HCT116 (cell line): ENCODE measurements around the gene TNRC6B. TPM values are rescaled to one million over a fixed set of nuclear protein-coding genes. Genes with fewer than 3 reads are reported as not detected.

Experiments
- ATAC-seq: fragments of 200-7000 bp; cut with Tn5 transposase; 2 replicates; pipeline ENCODE4 v1.9.1; 2020; ENCODE audit warnings: mild to moderate bottlenecking, moderate library complexity
- BruUV-seq: library from RNA; stranded (reverse); fragments of 400-500 nt; replicated peaks from 2 replicates; lab custom pipeline; 2021; lab: Mats Ljungman, UMichigan
- CTCF ChIA-PET: fragments of 300-600 bp; sonication (Branson Sonifier 250); formaldehyde crosslinking; loops from one replicate; lab custom pipeline; 2021; ENCODE audit warnings: antibody characterized with exemption; lab: Charles Lee
- POLR2A ChIA-PET: fragments of 300-600, 350-600 bp; sonication (Branson Sonifier 250); formaldehyde crosslinking; loops from one replicate; lab custom pipeline; 2021; ENCODE audit warnings: antibody characterized with exemption; lab: Charles Lee
- RAD21 ChIA-PET, 2 experiments: fragments of 300-600 bp; sonication (Branson Sonifier 250); formaldehyde crosslinking; loops; one replicate each; lab custom pipeline; 2023; ENCODE audit warnings: low total read pairs in 2 of 2; ENCODE audit not compliant: uncharacterized antibody in 2 of 2, unreplicated experiment in 2 of 2, low non-redundant PET in 1 of 2; lab: Charles Lee
- DNase-seq: peaks from one replicate; pipeline ENCODE4 v3.0.0-alpha.2; 2010; ENCODE audit warnings: low read depth, low spot score
- H2AFZ ChIP-seq: fragments of 200-600 bp; shearing (Covaris generic), sonication (generic); 2 replicates; pipeline ENCODE4 v1.6.1; 2017; ENCODE audit warnings: low read depth, mixed run types, mixed read lengths, antibody characterized with exemption, low read length; ENCODE audit not compliant: poor library complexity, severe bottlenecking
- H3K27ac ChIP-seq: 2 replicates; pipeline ENCODE4 v1.5.1; 2012; ENCODE audit warnings: low read depth, low read length
- H3K27me3 ChIP-seq: fragments of 200-600 bp; sonication (generic); 2 replicates; pipeline ENCODE4 v1.6.1; 2016; ENCODE audit warnings: mixed run types, low read length, mixed read lengths; ENCODE audit not compliant: insufficient read depth
- H3K36me3 ChIP-seq, 2 experiments: fragments of 200-500 bp in 1 of 2; fragments of 200-600 bp in 1 of 2; sonication (Bioruptor generic) in 1 of 2; sonication (generic) in 1 of 2; 2 replicates each; pipeline versions ENCODE4 v1.5.1 to v1.6.1; 2014 to 2016; ENCODE audit warnings: low read length in 2 of 2, inconsistent platforms in 1 of 2, mixed read lengths in 1 of 2, mixed run types in 1 of 2; ENCODE audit not compliant: insufficient read depth in 2 of 2, control insufficient read depth in 1 of 2
- H3K4me1 ChIP-seq, 2 experiments: fragments of 200-600 bp in 1 of 2; sonication (generic) in 1 of 2; 2 replicates each; pipeline versions ENCODE4 v1.5.1 to v1.6.1; 2012 to 2017; ENCODE audit warnings: low read length in 2 of 2, inconsistent platforms in 1 of 2, mild to moderate bottlenecking in 1 of 2, mixed read lengths in 1 of 2, mixed run types in 1 of 2, moderate library complexity in 1 of 2; ENCODE audit not compliant: insufficient read depth in 2 of 2, control insufficient read depth in 1 of 2
- H3K4me2 ChIP-seq: fragments of 200-600 bp; sonication (generic); 2 replicates; pipeline ENCODE4 v1.6.1; 2017; ENCODE audit warnings: mixed run types, low read length, mixed read lengths
- H3K4me3 ChIP-seq, 2 experiments: fragments of 200-600 bp in 1 of 2; sonication (generic) in 1 of 2; replicated peaks in 1 of 2; 2 replicates each; pipeline ENCODE4 v1.5.1; 2011 to 2016; ENCODE audit warnings: low read length in 2 of 2, control low read depth in 1 of 2, low read depth in 1 of 2, mild to moderate bottlenecking in 1 of 2, mixed read lengths in 1 of 2, mixed run types in 1 of 2
- H3K79me2 ChIP-seq: fragments of 200-600 bp; sonication (generic); 2 replicates; pipeline ENCODE4 v1.6.1; 2017; ENCODE audit warnings: mild to moderate bottlenecking, mixed run types, low read length, moderate library complexity, mixed read lengths; ENCODE audit not compliant: insufficient read depth
- H3K9ac ChIP-seq: fragments of 200-600 bp; sonication (generic); 2 replicates; pipeline ENCODE4 v1.6.1; 2016; ENCODE audit warnings: low read length, mixed read lengths
- H3K9me2 ChIP-seq: fragments of 200-600 bp; sonication (generic), shearing (Covaris generic); 2 replicates; pipeline ENCODE4 v1.6.1; 2017; ENCODE audit warnings: mixed run types, mild to moderate bottlenecking, moderate library complexity; ENCODE audit not compliant: insufficient read depth
- H3K9me3 ChIP-seq, 2 experiments: fragments of 200-500 bp in 1 of 2; fragments of 200-600 bp in 1 of 2; sonication (Bioruptor generic) in 1 of 2; sonication (generic) in 1 of 2; 2 replicates each; pipeline ENCODE4 v1.6.1; 2014 to 2017; ENCODE audit warnings: low read length in 2 of 2, mixed read lengths in 2 of 2, inconsistent platforms in 1 of 2, low read depth in 1 of 2, mild to moderate bottlenecking in 1 of 2, mixed run types in 1 of 2, moderate library complexity in 1 of 2; ENCODE audit not compliant: control insufficient read depth in 1 of 2, insufficient read depth in 1 of 2
- H4K20me1 ChIP-seq: fragments of 200-600 bp; sonication (generic), shearing (Covaris generic); 2 replicates; pipeline ENCODE4 v1.6.1; 2017; ENCODE audit warnings: mixed run types, mild to moderate bottlenecking, moderate library complexity; ENCODE audit not compliant: insufficient read depth
- CBX3 ChIP-seq: IDR thresholded peaks from 2 replicates; pipeline ENCODE4 v1.6.1; 2012; ENCODE audit warnings: low read depth
- CTCF ChIP-seq, 3 experiments: fragments of 200-600 bp in 1 of 3; sonication (generic) in 1 of 3; IDR thresholded peaks in 2 of 3; conservative IDR thresholded peaks in 1 of 3; 2 replicates each; pipeline ENCODE4 v1.5.1; 2012 to 2017; ENCODE audit warnings: low read depth in 2 of 3, low read length in 2 of 3, antibody characterized with exemption in 1 of 3, borderline replicate concordance in 1 of 3, control low read depth in 1 of 3, mild to moderate bottlenecking in 1 of 3, mixed read lengths in 1 of 3, mixed run types in 1 of 3, moderate library complexity in 1 of 3; ENCODE audit not compliant: insufficient read depth in 1 of 3
- EGR1 ChIP-seq: IDR thresholded peaks from 2 replicates; pipeline ENCODE4 v1.6.1; 2012; ENCODE audit warnings: low read depth
- JUND ChIP-seq: IDR thresholded peaks from 2 replicates; pipeline ENCODE4 v1.6.1; 2012
- MAX ChIP-seq: IDR thresholded peaks from 2 replicates; pipeline ENCODE4 v1.6.1; 2012
- POLR2AphosphoS5 ChIP-seq: IDR thresholded peaks from 2 replicates; pipeline ENCODE4 v1.6.1; 2011; ENCODE audit warnings: mild to moderate bottlenecking, low read depth, low read length, moderate library complexity
- RAD21 ChIP-seq: IDR thresholded peaks from 2 replicates; pipeline ENCODE4 v1.6.1; 2012; ENCODE audit warnings: low read depth, mild to moderate bottlenecking
- REST ChIP-seq: IDR thresholded peaks from 2 replicates; pipeline ENCODE4 v1.6.1; 2012; ENCODE audit warnings: low read depth
- SIN3A ChIP-seq: IDR thresholded peaks from 2 replicates; pipeline ENCODE4 v1.6.1; 2012; ENCODE audit warnings: low read depth
- SRF ChIP-seq: IDR thresholded peaks from 2 replicates; pipeline ENCODE4 v1.6.1; 2012; ENCODE audit warnings: low read depth
- TCF7L2 ChIP-seq: IDR thresholded peaks from 2 replicates; pipeline ENCODE4 v1.7.0; 2011; ENCODE audit warnings: borderline replicate concordance, inconsistent platforms; ENCODE audit not compliant: insufficient read depth, insufficient read length; ENCODE audit errors: extremely low read depth
- ZFX ChIP-seq: fragments of 450-650 bp; IDR thresholded peaks from 2 replicates; pipeline ENCODE4 v1.6.1; 2017
- intact Hi-C: fragments of 100-400 bp; cut with micrococcal nuclease; formaldehyde crosslinking; loops from 2 replicates; pipeline ENCODE4 v1.10.0; 2022
- total RNA-seq: library from RNA; stranded (reverse); gene quantifications from one replicate; pipeline ENCODE4 v1.2.1, GENCODE V29; 2021; ENCODE audit not compliant: unreplicated experiment
- TF ChIP-seq, protein P1 (sequence below): IDR thresholded peaks from 2 replicates; pipeline ENCODE4 v1.6.1; 2012
- TF ChIP-seq, protein P2 (sequence below): IDR thresholded peaks from 2 replicates; pipeline ENCODE4 v1.6.1; 2011; ENCODE audit warnings: mild to moderate bottlenecking, low read length, moderate library complexity; ENCODE audit not compliant: insufficient replicate concordance; ENCODE audit errors: extremely low read depth

Gene TNRC6B
- total RNA-seq, 1 experiment from 2014 or later = 29.8 TPM

- Histone ChIP-seq H3K36me3 (peaks cover 0 to 14% of the 10 kb centered on the region in 2 experiments; a peak in 2 of 4 replicates), H3K27ac (no peak overlapping the region), H4K20me1 (no peaks in the 10 kb centered on the region), H3K4me1 (peaks cover 3 to 19% of the 10 kb centered on the region in 2 experiments; a peak in 3 of 4 replicates), H3K9me2 (no peaks in the 10 kb centered on the region), H2AFZ (no peak overlapping the region), H3K9ac (no peak overlapping the region), H3K79me2 (no peaks in the 10 kb centered on the region), H3K4me2 (no peak overlapping the region), H3K27me3 (no peaks in the 10 kb centered on the region), H3K9me3 (no peaks in the 10 kb centered on the region), H3K4me3 (no peak overlapping the region)
- TF ChIP-seq CTCF (IDR thresholded peaks at IDR 0.05 in 2 of 3, conservative IDR thresholded peaks at IDR 0.05 in 1 of 3; ENCODE audit: borderline replicate concordance in 1 of 3, insufficient read depth in 1 of 3, low read depth in 2 of 3, low read length in 2 of 3) = no peak
- TF ChIP-seq, protein P1, sequence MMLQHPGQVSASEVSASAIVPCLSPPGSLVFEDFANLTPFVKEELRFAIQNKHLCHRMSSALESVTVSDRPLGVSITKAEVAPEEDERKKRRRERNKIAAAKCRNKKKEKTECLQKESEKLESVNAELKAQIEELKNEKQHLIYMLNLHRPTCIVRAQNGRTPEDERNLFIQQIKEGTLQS = no peak
- no peak for TF ChIP-seq POLR2AphosphoS5
- no peak for TF ChIP-seq MAX
- no peak for TF ChIP-seq CBX3
- TF ChIP-seq REST = no peak
- TF ChIP-seq ZFX = no peak
- no peak for TF ChIP-seq EGR1
- TF ChIP-seq, protein P2, sequence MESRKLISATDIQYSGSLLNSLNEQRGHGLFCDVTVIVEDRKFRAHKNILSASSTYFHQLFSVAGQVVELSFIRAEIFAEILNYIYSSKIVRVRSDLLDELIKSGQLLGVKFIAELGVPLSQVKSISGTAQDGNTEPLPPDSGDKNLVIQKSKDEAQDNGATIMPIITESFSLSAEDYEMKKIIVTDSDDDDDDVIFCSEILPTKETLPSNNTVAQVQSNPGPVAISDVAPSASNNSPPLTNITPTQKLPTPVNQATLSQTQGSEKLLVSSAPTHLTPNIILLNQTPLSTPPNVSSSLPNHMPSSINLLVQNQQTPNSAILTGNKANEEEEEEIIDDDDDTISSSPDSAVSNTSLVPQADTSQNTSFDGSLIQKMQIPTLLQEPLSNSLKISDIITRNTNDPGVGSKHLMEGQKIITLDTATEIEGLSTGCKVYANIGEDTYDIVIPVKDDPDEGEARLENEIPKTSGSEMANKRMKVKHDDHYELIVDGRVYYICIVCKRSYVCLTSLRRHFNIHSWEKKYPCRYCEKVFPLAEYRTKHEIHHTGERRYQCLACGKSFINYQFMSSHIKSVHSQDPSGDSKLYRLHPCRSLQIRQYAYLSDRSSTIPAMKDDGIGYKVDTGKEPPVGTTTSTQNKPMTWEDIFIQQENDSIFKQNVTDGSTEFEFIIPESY = no peak
- no peak for TF ChIP-seq RAD21
- TF ChIP-seq SRF = no peak
- TF ChIP-seq SIN3A = no peak
- TF ChIP-seq JUND = no peak
- no peak for TF ChIP-seq TCF7L2
- CTCF ChIA-PET = no interaction called here
- RAD21 ChIA-PET = no interaction called here
- intact Hi-C loops = no loop called here
- POLR2A ChIA-PET = no interaction called here
- DNase-seq = no peak
- ATAC-seq = no peak
- BruUV-seq = no TSS peak
Observed at GRCh38 chr22:40273319-40273718, 95.6 kb downstream of the TNRC6B start.
